ENCODE measurements around the gene C10orf90.

DNA sequence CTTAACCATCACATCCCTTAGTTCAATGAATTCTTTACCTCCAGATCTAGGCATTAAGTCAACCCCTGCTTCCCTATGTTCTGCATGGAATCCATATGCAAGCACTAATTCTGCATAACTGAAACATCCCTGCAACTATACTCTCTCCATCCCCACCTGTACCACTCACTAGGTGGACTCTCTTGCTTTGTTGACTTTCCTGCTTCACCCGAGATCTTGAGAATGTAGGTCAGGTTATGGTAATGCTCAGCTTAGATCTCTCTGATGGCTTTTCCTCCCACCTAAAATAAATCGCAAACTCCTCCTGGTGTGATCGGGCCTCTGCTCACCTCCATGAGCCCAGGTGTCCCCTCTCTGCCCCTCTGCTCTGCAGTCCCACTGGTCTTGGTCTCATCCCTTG lies 189.8 kb downstream of the C10orf90 start:
- TF ChIP-seq, protein P1, sequence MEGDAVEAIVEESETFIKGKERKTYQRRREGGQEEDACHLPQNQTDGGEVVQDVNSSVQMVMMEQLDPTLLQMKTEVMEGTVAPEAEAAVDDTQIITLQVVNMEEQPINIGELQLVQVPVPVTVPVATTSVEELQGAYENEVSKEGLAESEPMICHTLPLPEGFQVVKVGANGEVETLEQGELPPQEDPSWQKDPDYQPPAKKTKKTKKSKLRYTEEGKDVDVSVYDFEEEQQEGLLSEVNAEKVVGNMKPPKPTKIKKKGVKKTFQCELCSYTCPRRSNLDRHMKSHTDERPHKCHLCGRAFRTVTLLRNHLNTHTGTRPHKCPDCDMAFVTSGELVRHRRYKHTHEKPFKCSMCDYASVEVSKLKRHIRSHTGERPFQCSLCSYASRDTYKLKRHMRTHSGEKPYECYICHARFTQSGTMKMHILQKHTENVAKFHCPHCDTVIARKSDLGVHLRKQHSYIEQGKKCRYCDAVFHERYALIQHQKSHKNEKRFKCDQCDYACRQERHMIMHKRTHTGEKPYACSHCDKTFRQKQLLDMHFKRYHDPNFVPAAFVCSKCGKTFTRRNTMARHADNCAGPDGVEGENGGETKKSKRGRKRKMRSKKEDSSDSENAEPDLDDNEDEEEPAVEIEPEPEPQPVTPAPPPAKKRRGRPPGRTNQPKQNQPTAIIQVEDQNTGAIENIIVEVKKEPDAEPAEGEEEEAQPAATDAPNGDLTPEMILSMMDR (IDR thresholded peaks at IDR 0.05; ENCODE audit: insufficient read depth, low read length): no peak
- TF ChIP-seq, protein P2, sequence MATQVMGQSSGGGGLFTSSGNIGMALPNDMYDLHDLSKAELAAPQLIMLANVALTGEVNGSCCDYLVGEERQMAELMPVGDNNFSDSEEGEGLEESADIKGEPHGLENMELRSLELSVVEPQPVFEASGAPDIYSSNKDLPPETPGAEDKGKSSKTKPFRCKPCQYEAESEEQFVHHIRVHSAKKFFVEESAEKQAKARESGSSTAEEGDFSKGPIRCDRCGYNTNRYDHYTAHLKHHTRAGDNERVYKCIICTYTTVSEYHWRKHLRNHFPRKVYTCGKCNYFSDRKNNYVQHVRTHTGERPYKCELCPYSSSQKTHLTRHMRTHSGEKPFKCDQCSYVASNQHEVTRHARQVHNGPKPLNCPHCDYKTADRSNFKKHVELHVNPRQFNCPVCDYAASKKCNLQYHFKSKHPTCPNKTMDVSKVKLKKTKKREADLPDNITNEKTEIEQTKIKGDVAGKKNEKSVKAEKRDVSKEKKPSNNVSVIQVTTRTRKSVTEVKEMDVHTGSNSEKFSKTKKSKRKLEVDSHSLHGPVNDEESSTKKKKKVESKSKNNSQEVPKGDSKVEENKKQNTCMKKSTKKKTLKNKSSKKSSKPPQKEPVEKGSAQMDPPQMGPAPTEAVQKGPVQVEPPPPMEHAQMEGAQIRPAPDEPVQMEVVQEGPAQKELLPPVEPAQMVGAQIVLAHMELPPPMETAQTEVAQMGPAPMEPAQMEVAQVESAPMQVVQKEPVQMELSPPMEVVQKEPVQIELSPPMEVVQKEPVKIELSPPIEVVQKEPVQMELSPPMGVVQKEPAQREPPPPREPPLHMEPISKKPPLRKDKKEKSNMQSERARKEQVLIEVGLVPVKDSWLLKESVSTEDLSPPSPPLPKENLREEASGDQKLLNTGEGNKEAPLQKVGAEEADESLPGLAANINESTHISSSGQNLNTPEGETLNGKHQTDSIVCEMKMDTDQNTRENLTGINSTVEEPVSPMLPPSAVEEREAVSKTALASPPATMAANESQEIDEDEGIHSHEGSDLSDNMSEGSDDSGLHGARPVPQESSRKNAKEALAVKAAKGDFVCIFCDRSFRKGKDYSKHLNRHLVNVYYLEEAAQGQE (IDR thresholded peaks at IDR 0.05; ENCODE audit: insufficient replicate concordance, low read depth): no peak

All from HL-60 (cell line).